Measurements from ENCODE around the gene CCDC159. TPM values are rescaled to one million over a fixed set of nuclear protein-coding genes. Genes with fewer than 3 reads are reported as not detected.

CCDC159 gene
- polyA plus RNA-seq, 1 experiment, result 12.1 TPM

GRCh38 chr19:11373885-11374432 lies 27.6 kb downstream of the CCDC159 start:
- Histone ChIP-seq H3K27me3 (ENCODE audit: control insufficient read depth, insufficient read depth, low read length) (no peaks in the 10 kb centered on the region), H3K4me3 (ENCODE audit: low read depth, low read length) (peak overlapping the region; percentile 84), H3K9me3 (ENCODE audit: control insufficient read depth, insufficient read depth, low read length) (no peaks in the 10 kb centered on the region; the same call in 1 of the 2 replicates), H3K27ac (ENCODE audit: low read depth, low read length) (no peak overlapping the region)
- CTCF ChIA-PET, result interaction anchor here (0.6 to 2.1 kb wide), 4 partner anchors 9 to 80 kb away, joined by 4 to 7 read pairs (median 4); partner anchors contain the start of gene TSPAN16
- POLR2A ChIA-PET, result interaction anchor here (0.6 to 1.4 kb wide), 8 partner anchors 7 to 1497 kb away, joined by 3 to 13 read pairs (median 4); partner anchors contain the start of genes CCDC159, RAB3D and TMEM205
- no peak for DNase-seq (ENCODE audit: low read depth, low spot score)
- no peak for TF ChIP-seq CTCF (IDR thresholded peaks at IDR 0.05; ENCODE audit: low read depth, low read length)

GRCh38 chr19:11374433-11375142 lies 28.3 kb downstream of the CCDC159 start, which contains the start of gene SWSAP1:
SWSAP1 (plus strand) TSS chr19:11374666; CDS start chr19:11374681, 15 bp downstream.
- TF ChIP-seq CTCF (IDR thresholded peaks at IDR 0.05; ENCODE audit: low read depth, low read length), result no peak
- POLR2A ChIA-PET, result interaction anchor here (0.5 to 1.4 kb wide), 12 partner anchors 8 to 1496 kb away, joined by 3 to 13 read pairs (median 4); partner anchors contain the start of genes CCDC159, RAB3D and TMEM205
- no peaks in the 10 kb centered on the region; the same call in 1 of the 2 replicates for H3K9me3 ChIP-seq (ENCODE audit: control insufficient read depth, insufficient read depth, low read length)

GRCh38 chr19:11375143-11375948 lies 29.0 kb downstream of the CCDC159 start:
- Histone ChIP-seq H3K27me3 (ENCODE audit: control insufficient read depth, insufficient read depth, low read length) (no peaks in the 10 kb centered on the region), H3K9me3 (ENCODE audit: control insufficient read depth, insufficient read depth, low read length) (no peaks in the 10 kb centered on the region; the same call in 1 of the 2 replicates), H3K4me3 (ENCODE audit: low read depth, low read length) (peak overlapping the region; percentile 51), H3K27ac (ENCODE audit: low read depth, low read length) (peak overlapping the region; percentile 65)
- no peak for DNase-seq (ENCODE audit: low read depth, low spot score)
- TF ChIP-seq CTCF (IDR thresholded peaks at IDR 0.05; ENCODE audit: low read depth, low read length), result no peak
- ChIA-PET CTCF (interaction anchor here (0.6 to 2.1 kb wide), 8 partner anchors 8 to 1375 kb away, joined by 4 to 7 read pairs (median 4); partner anchors contain the start of genes EPOR and TSPAN16), POLR2A (interaction anchor here (0.5 to 1.4 kb wide), 9 partner anchors 14 to 859 kb away, joined by 3 to 13 read pairs (median 4); partner anchors contain the start of genes CCDC159, RAB3D and TMEM205)

More at GRCh38 chr19:11374433-11375142, 28.3 kb downstream of the CCDC159 start, which contains the start of gene SWSAP1:
- DNase-seq (ENCODE audit: low read depth, low spot score), result peak; percentile 99
- peak within 1 kb of the TSS; percentile 84 for H3K4me3 ChIP-seq (ENCODE audit: low read depth, low read length)
- H3K27ac ChIP-seq (ENCODE audit: low read depth, low read length), result peak within 1 kb of the TSS; percentile 91
- H3K27me3 ChIP-seq (ENCODE audit: control insufficient read depth, insufficient read depth, low read length), result no peaks in the 10 kb centered on the region
- CTCF ChIA-PET, result interaction anchor here (0.9 to 2.1 kb wide), 6 partner anchors 9 to 161 kb away, joined by 4 to 7 read pairs (median 4); partner anchors contain the start of genes EPOR and TSPAN16

- POLR2A ChIA-PET, result interaction anchor here (0.5 to 1.2 kb wide), 4 partner anchors 49 to 1360 kb away, joined by 3 to 8 read pairs (median 5); partner anchors contain the start of genes GET3, ODAD3 and PRKCSH
- H3K27me3 ChIP-seq (ENCODE audit: control insufficient read depth, insufficient read depth, low read length), result no peaks in the 10 kb centered on the region
These were observed 30.9 kb downstream of the CCDC159 start for GRCh38 chr19:11377237-11377636.

More at GRCh38 chr19:11377237-11377636, 30.9 kb downstream of the CCDC159 start:
- no peak for TF ChIP-seq CTCF (IDR thresholded peaks at IDR 0.05; ENCODE audit: low read depth, low read length)
- Histone ChIP-seq H3K9me3 (ENCODE audit: control insufficient read depth, insufficient read depth, low read length) (no peaks in the 10 kb centered on the region; the same call in 1 of the 2 replicates), H3K4me3 (ENCODE audit: low read depth, low read length) (no peak overlapping the region), H3K27ac (ENCODE audit: low read depth, low read length) (peak overlapping the region; percentile 70)
- peak; percentile 76 for DNase-seq (ENCODE audit: low read depth, low spot score)
- CTCF ChIA-PET, result interaction anchor here (0.6 to 2.4 kb wide), 8 partner anchors 9 to 251 kb away, joined by 3 to 13 read pairs (median 5); partner anchors contain the start of genes ODAD3, PRKCSH and RGL3
